A673 (cell line): ENCODE results near the gene TMTC4.

Source experiments
- CTCF ChIP-seq: fragments of 300-800, 200-600 bp; sonication (generic); conservative IDR thresholded peaks from 2 replicates; pipeline ENCODE4 v1.5.1; 2017; ENCODE audit warnings: low read depth, mild to moderate bottlenecking, antibody characterized with exemption, low read length, moderate library complexity, mixed read lengths
- EZH2 ChIP-seq: fragments of 200-600 bp; sonication (generic); IDR thresholded peaks from 2 replicates; pipeline ENCODE4 v1.6.1; 2017; ENCODE audit warnings: borderline replicate concordance, low read depth, mild to moderate bottlenecking, mixed read lengths, antibody characterized with exemption, low read length; ENCODE audit not compliant: poor library complexity, severe bottlenecking

- no peak for TF ChIP-seq CTCF
- no peak for TF ChIP-seq EZH2
Observed at GRCh38 chr13:100722517-100722916, 47.9 kb upstream of the TMTC4 start.
